ENCODE measurements around the gene ORC1.

Gene ORC1

DNA sequence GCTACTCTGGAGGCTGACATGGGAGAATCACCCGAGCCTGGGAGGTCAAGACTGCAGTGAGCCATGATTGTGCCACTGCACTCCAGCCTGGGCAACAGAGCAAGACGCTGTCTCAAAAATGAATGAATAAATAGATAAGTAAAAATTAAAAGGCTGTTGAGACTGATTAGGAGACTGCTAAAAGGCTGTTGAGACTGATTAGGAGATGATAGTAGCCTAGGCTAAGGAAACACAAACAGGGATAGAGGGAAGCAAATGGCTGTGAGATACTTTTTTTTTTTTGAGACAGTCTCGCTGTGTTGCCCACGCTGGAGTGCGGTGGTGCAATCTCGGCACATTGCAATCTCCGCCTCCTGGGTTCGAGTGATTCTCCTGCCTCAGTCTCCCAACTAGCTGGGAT is 28.6 kb upstream of the ORC1 start:
- DNase-seq (ENCODE audit: low read depth), result no peak
- no peak overlapping the region for H3K4me3 ChIP-seq (ENCODE audit: low read depth, low read length)
- TF ChIP-seq CTCF (IDR thresholded peaks at IDR 0.05; ENCODE audit: control insufficient read depth, extremely low read depth, insufficient read depth), result no peak

DNA sequence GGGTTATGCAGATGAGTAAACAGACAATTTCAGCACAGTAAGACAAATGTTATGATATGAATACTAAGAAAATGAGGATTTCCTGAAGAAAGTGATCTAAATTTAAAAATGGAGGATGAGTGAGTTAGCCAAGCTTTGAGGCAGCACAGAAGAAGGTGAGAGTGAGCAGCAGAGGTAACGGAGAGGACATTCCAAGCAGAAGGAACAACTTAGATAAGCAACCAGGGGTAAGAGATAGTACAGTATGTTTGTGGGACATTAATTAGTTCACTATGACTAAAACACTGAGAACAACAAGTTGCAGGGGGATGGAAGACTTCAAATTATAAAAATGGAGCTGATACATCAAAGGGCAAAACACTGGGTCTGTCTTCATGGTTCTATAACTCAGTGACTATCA is 22.9 kb upstream of the ORC1 start:
- TF ChIP-seq CTCF (IDR thresholded peaks at IDR 0.05; ENCODE audit: control insufficient read depth, extremely low read depth, insufficient read depth), result no peak
- H3K4me3 ChIP-seq (ENCODE audit: low read depth, low read length), result no peak overlapping the region
- DNase-seq (ENCODE audit: low read depth), result no peak

- TF ChIP-seq CTCF (IDR thresholded peaks at IDR 0.05; ENCODE audit: control insufficient read depth, extremely low read depth, insufficient read depth), result no peak
- no peak overlapping the region for H3K4me3 ChIP-seq (ENCODE audit: low read depth, low read length)
Observed at GRCh38 chr1:52426371-52426770, 22.1 kb upstream of the ORC1 start.

DNA sequence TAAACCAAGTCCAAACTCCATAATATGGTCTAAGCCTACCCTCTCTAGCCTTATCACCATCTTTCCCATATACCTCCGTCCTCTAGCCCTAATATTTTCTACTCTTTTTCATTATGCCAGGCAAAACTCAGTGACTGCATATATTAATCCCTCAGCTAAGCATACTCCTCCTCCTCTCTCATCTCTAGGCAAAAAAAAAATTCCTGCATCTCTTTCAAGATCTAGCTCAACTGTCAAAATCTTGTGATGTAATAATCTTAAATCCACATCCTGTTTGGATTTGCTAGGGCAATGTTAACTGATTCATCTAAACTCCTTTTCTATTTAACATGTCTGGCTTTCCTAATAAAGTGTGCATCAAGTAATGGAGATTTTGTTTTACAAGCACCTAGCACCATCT is 20.6 kb upstream of the ORC1 start:
- TF ChIP-seq CTCF (IDR thresholded peaks at IDR 0.05; ENCODE audit: control insufficient read depth, extremely low read depth, insufficient read depth), result no peak
- DNase-seq (ENCODE audit: low read depth), result no peak
- H3K4me3 ChIP-seq (ENCODE audit: low read depth, low read length), result no peak overlapping the region

More at GRCh38 chr1:52426371-52426770, 22.1 kb upstream of the ORC1 start:
- DNase-seq (ENCODE audit: low read depth), result no peak

GRCh38 chr1:52424231-52424636 is 20.0 kb upstream of the ORC1 start:
- no peak overlapping the region for H3K4me3 ChIP-seq (ENCODE audit: low read depth, low read length)
- no peak for TF ChIP-seq CTCF (IDR thresholded peaks at IDR 0.05; ENCODE audit: control insufficient read depth, extremely low read depth, insufficient read depth)
- DNase-seq (ENCODE audit: low read depth), result no peak

- H3K4me3 ChIP-seq (ENCODE audit: low read depth, low read length), result no peak overlapping the region
- no peak for DNase-seq (ENCODE audit: low read depth)
- TF ChIP-seq CTCF (IDR thresholded peaks at IDR 0.05; ENCODE audit: control insufficient read depth, extremely low read depth, insufficient read depth), result no peak
Observed at GRCh38 chr1:52423771-52424170, 19.5 kb upstream of the ORC1 start.

DNA sequence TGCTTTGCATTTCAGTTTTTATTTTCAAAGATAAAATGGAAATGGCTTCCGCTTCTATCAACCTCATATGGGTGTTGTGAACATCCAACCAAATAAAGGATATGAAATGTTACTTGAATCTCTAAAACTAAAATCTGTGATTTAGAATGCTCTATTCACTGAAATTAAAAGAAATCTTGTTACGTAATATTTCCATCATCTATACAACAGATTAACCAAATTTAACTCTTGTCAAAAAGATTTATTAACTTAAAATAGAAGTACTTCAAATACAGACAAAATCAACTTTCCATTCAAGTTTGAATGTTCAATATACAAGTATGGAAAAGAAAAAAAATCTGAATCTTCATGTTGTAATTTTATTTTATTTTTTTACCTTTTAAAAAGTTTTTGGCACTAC is 18.8 kb upstream of the ORC1 start:
- no peak overlapping the region for H3K4me3 ChIP-seq (ENCODE audit: low read depth, low read length)
- no peak for DNase-seq (ENCODE audit: low read depth)
- TF ChIP-seq CTCF (IDR thresholded peaks at IDR 0.05; ENCODE audit: control insufficient read depth, extremely low read depth, insufficient read depth), result no peak
